Measurements from ENCODE around the gene KRTAP12-1. TPM values are rescaled to one million over a fixed set of nuclear protein-coding genes. Genes with fewer than 3 reads are reported as not detected.
"Not testable (repeated sequence)": the region's sequence is repeated elsewhere in the genome, so short reads cannot be mapped to it uniquely, and the experiment has no call there.

KRTAP12-1 gene
- total RNA-seq, 3 donors from 2014 or later, result not detected

- ATAC-seq; H3K36me3 Mint-ChIP-seq (ENCODE audit: insufficient read depth); H3K4me1 Mint-ChIP-seq (ENCODE audit: low read depth); H3K4me3 Mint-ChIP-seq; DNase-seq: not testable (repeated sequence)
- Mint-ChIP-seq H3K27me3 (ENCODE audit: low read depth) (peaks cover 49% of the 10 kb centered on the region), H3K9me3 (peaks cover 17% of the 10 kb centered on the region)
Measured at GRCh38 chr21:44697172-44697810, 15.3 kb upstream of the KRTAP12-1 start, which contains the start of gene KRTAP10-12. Gene KRTAP10-12, plus strand, starts transcription at chr21:44697172. Its CDS starts 30 bp downstream, at chr21:44697202.

- peaks cover 18% of the 10 kb centered on the region for H3K9me3 Mint-ChIP-seq
- peaks cover 45% of the 10 kb centered on the region for H3K27me3 Mint-ChIP-seq (ENCODE audit: low read depth)
- ATAC-seq, result no peak
- H3K4me3 Mint-ChIP-seq, result no peak overlapping the region
- no peaks in the 10 kb centered on the region for H3K36me3 Mint-ChIP-seq (ENCODE audit: insufficient read depth)
- peaks cover 13% of the 10 kb centered on the region for H3K4me1 Mint-ChIP-seq (ENCODE audit: low read depth)
- no peak for DNase-seq
Measured at GRCh38 chr21:44696572-44696971, 14.6 kb upstream of the KRTAP12-1 start.

GRCh38 chr21:44695641-44696040, 13.7 kb upstream of the KRTAP12-1 start:
- DNase-seq (no peak), ATAC-seq (no peak)
- Mint-ChIP-seq H3K4me3 (no peak overlapping the region), H3K4me1 (ENCODE audit: low read depth) (peaks cover 20% of the 10 kb centered on the region), H3K36me3 (ENCODE audit: insufficient read depth) (no peaks in the 10 kb centered on the region), H3K27me3 (ENCODE audit: low read depth) (peaks cover 39% of the 10 kb centered on the region), H3K9me3 (peaks cover 18% of the 10 kb centered on the region)

- Mint-ChIP-seq H3K4me3 (no peak overlapping the region), H3K9me3 (peaks cover 18% of the 10 kb centered on the region), H3K4me1 (ENCODE audit: low read depth) (peaks cover 20% of the 10 kb centered on the region), H3K27me3 (ENCODE audit: low read depth) (peaks cover 36% of the 10 kb centered on the region), H3K36me3 (ENCODE audit: insufficient read depth) (no peaks in the 10 kb centered on the region)
- no peak for ATAC-seq
- DNase-seq, result no peak
Measured at GRCh38 chr21:44695184-44695583, 13.2 kb upstream of the KRTAP12-1 start.

GRCh38 chr21:44694776-44695175, 12.8 kb upstream of the KRTAP12-1 start:
- Mint-ChIP-seq H3K36me3 (ENCODE audit: insufficient read depth) (no peaks in the 10 kb centered on the region), H3K9me3 (peaks cover 18% of the 10 kb centered on the region), H3K4me3 (no peak overlapping the region), H3K27me3 (ENCODE audit: low read depth) (peaks cover 34% of the 10 kb centered on the region), H3K4me1 (ENCODE audit: low read depth) (peaks cover 20% of the 10 kb centered on the region)
- ATAC-seq, result no peak
- no peak for DNase-seq

- Mint-ChIP-seq H3K27me3 (ENCODE audit: low read depth) (peaks cover 19% of the 10 kb centered on the region), H3K9me3 (peaks cover 18% of the 10 kb centered on the region), H3K36me3 (ENCODE audit: insufficient read depth) (no peaks in the 10 kb centered on the region), H3K4me3 (no peak overlapping the region), H3K4me1 (ENCODE audit: low read depth) (peaks cover 20% of the 10 kb centered on the region)
- ATAC-seq (no peak), DNase-seq (no peak)
Measured at GRCh38 chr21:44692798-44693512, 11.0 kb upstream of the KRTAP12-1 start.

GRCh38 chr21:44691686-44692085, 9.7 kb upstream of the KRTAP12-1 start:
- Mint-ChIP-seq H3K4me3 (no peak overlapping the region), H3K4me1 (ENCODE audit: low read depth) (peaks cover 20% of the 10 kb centered on the region), H3K9me3 (peaks cover 18% of the 10 kb centered on the region), H3K27me3 (ENCODE audit: low read depth) (peaks cover 9% of the 10 kb centered on the region), H3K36me3 (ENCODE audit: insufficient read depth) (no peaks in the 10 kb centered on the region)
- ATAC-seq, result no peak
- no peak for DNase-seq

- not testable (repeated sequence) for ATAC-seq; DNase-seq; H3K36me3 Mint-ChIP-seq (ENCODE audit: insufficient read depth); H3K4me3 Mint-ChIP-seq
- Mint-ChIP-seq H3K9me3 (peaks cover 18% of the 10 kb centered on the region), H3K27me3 (ENCODE audit: low read depth) (peaks cover 15% of the 10 kb centered on the region), H3K4me1 (ENCODE audit: low read depth) (peaks cover 20% of the 10 kb centered on the region)
Measured at GRCh38 chr21:44689740-44690139, 7.8 kb upstream of the KRTAP12-1 start.

GRCh38 chr21:44687671-44688070, 5.7 kb upstream of the KRTAP12-1 start:
- DNase-seq (no peak), ATAC-seq (no peak)
- Mint-ChIP-seq H3K4me1 (ENCODE audit: low read depth) (peaks cover 16% of the 10 kb centered on the region), H3K4me3 (no peak overlapping the region), H3K27me3 (ENCODE audit: low read depth) (peaks cover 15% of the 10 kb centered on the region), H3K9me3 (peaks cover 5% of the 10 kb centered on the region), H3K36me3 (ENCODE audit: insufficient read depth) (no peaks in the 10 kb centered on the region)

- ATAC-seq, result no peak
- DNase-seq, result no peak
- no peaks in the 10 kb centered on the region for H3K9me3 Mint-ChIP-seq
- H3K27me3 Mint-ChIP-seq (ENCODE audit: low read depth), result peaks cover 15% of the 10 kb centered on the region
- no peak overlapping the region for H3K4me3 Mint-ChIP-seq
- peaks cover 16% of the 10 kb centered on the region for H3K4me1 Mint-ChIP-seq (ENCODE audit: low read depth)
- no peaks in the 10 kb centered on the region for H3K36me3 Mint-ChIP-seq (ENCODE audit: insufficient read depth)
Measured at GRCh38 chr21:44686843-44687561, 5.0 kb upstream of the KRTAP12-1 start.

GRCh38 chr21:44686000-44686781, 4.2 kb upstream of the KRTAP12-1 start:
- peaks cover 9% of the 10 kb centered on the region for H3K4me1 Mint-ChIP-seq (ENCODE audit: low read depth)
- DNase-seq, result no peak
- H3K9me3 Mint-ChIP-seq, result no peaks in the 10 kb centered on the region
- ATAC-seq, result peak; percentile 21 to 46
- H3K27me3 Mint-ChIP-seq (ENCODE audit: low read depth), result peaks cover 14% of the 10 kb centered on the region
- no peaks in the 10 kb centered on the region for H3K36me3 Mint-ChIP-seq (ENCODE audit: insufficient read depth)
- no peak overlapping the region for H3K4me3 Mint-ChIP-seq

- not testable (repeated sequence) for H3K4me1 Mint-ChIP-seq (ENCODE audit: low read depth); H3K9me3 Mint-ChIP-seq; ATAC-seq; DNase-seq; H3K4me3 Mint-ChIP-seq; H3K36me3 Mint-ChIP-seq (ENCODE audit: insufficient read depth)
- H3K27me3 Mint-ChIP-seq (ENCODE audit: low read depth), result peaks cover 12% of the 10 kb centered on the region
Measured at GRCh38 chr21:44685050-44685449, 3.1 kb upstream of the KRTAP12-1 start.

GRCh38 chr21:44684483-44684882, 2.5 kb upstream of the KRTAP12-1 start:
- no peaks in the 10 kb centered on the region for H3K36me3 Mint-ChIP-seq (ENCODE audit: insufficient read depth)
- H3K4me3 Mint-ChIP-seq, result no peak overlapping the region
- no peaks in the 10 kb centered on the region for H3K9me3 Mint-ChIP-seq
- DNase-seq, result no peak
- peaks cover 12% of the 10 kb centered on the region for H3K27me3 Mint-ChIP-seq (ENCODE audit: low read depth)
- peaks cover 6% of the 10 kb centered on the region for H3K4me1 Mint-ChIP-seq (ENCODE audit: low read depth)
- no peak for ATAC-seq

- H3K9me3 Mint-ChIP-seq, result no peaks in the 10 kb centered on the region
- H3K36me3 Mint-ChIP-seq (ENCODE audit: insufficient read depth), result no peaks in the 10 kb centered on the region
- peaks cover 6% of the 10 kb centered on the region for H3K4me1 Mint-ChIP-seq (ENCODE audit: low read depth)
- DNase-seq (no peak), ATAC-seq (no peak)
- peaks cover 12% of the 10 kb centered on the region for H3K27me3 Mint-ChIP-seq (ENCODE audit: low read depth)
- no peak overlapping the region for H3K4me3 Mint-ChIP-seq
Measured at GRCh38 chr21:44684077-44684476, 2.1 kb upstream of the KRTAP12-1 start.
